GM21528 (cell line): ENCODE results near the gene HNRNPLL.

Experiments used
- ATAC-seq: cut with Tn5 transposase; IDR thresholded peaks from one replicate; pipeline ENCODE4 v1.9.1; 2021; ENCODE audit warnings: mild to moderate bottlenecking, moderate library complexity; ENCODE audit not compliant: unreplicated experiment, low FRiP score

HNRNPLL gene

DNA sequence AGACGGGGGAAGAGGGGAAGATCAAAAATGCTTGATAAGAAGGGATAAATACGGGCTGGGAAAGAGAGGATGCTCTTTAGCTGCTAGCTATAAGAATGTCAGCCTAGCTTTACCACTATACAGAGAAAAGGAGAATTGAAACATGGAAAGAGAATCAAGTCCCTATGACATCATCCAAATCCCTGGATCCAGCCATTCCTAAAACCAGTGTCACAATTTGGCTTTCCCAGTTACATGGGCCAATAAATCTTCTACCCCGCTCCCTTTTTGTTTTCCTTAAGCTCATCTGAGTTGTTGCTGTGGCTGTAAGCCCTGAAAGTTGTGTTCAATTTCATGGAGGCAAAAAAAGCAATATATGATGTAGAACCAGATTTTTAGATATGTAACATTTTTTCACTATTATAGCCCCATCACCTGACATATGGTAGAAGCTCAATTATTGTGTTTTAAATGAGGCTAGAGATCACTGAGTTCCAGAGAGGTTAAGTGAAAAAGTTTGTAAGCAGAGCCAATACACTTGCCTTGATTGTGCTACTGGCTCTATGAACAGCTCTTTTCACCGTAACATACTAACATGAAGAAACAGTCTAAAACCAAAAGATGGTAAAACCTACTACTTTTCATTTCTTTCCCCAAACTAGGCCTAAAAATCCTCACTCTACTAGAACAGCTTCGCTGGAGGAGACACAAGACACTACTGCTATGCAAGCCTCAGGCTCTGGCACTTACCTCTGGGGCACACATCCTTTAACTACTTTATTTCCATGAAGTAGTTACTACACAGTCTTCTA lies 4.3 kb downstream of the HNRNPLL start:
- ATAC-seq: no peak

DNA sequence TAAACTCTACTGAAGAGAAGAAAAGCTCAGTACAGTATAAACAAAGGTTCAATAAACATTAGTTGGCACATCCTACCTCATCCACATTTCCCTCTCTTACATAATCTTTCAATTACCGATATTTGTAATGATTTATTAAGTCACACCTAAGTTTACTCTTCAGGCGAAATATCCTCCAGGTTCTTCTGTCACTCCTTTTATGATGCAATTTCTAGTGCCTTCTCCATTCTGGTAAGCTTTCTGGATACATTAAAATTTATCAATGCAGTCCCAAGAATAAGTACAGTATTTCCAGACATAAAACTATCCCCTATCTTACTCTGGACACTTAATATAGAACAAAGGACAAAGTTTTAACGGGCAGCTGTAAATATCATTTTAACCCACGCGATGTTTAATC lies 5.6 kb downstream of the HNRNPLL start:
- no peak for ATAC-seq

DNA sequence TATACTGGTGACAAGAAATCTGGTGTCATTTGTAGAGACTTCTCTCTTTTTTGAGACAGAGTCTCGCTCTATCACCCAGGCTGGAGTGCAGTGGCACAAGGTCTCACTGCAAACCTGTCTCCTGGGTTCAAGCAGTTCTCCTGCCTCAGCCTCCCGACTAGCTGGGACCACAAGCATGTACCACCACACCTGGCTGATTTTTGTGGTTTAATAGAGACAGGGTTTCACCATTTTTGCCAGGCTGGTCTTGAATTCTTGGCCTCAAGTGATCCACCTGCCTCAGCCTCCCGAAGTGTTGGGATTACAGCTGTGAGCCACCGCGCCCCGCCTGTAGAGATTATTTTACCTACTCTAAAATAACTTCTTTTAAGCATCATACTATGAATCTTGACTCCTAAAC lies 6.5 kb downstream of the HNRNPLL start:
- ATAC-seq: no peak

DNA sequence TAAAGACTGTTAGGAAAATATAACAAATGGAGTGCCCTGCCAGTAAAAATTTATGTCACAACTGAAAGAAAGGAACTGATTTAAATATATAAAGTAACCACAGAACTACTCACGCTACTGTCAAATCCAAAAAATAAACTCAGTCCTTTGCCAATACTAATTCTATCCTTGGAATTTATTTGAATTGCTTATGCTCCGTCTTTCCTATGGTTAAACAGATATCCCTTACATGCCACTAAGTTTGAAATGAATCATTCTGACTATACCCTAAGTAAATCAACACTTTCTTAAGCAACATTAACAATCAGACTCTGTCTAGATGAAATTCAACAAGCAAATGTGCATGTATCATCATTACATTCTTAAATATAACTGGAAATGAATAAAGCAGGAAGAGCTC lies 9.8 kb downstream of the HNRNPLL start:
- no peak for ATAC-seq

DNA sequence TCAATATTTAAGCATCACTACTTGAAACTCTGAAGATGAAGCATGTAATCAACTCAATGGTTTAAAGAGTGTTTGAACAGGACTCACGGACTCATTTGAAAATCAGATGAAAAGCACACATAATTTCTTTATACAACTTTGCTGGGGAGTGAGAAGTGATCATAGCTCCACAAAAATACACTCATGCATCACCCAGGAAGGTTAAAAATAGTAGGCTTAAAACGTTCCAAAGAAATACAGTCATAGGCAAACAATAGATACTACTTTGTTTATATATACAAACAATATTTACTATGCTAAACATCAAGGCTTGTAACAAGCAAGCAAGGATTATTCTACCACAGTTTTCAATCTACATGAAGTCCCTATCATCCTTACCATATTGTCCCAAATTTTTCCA lies 11.6 kb downstream of the HNRNPLL start:
- no peak for ATAC-seq

DNA sequence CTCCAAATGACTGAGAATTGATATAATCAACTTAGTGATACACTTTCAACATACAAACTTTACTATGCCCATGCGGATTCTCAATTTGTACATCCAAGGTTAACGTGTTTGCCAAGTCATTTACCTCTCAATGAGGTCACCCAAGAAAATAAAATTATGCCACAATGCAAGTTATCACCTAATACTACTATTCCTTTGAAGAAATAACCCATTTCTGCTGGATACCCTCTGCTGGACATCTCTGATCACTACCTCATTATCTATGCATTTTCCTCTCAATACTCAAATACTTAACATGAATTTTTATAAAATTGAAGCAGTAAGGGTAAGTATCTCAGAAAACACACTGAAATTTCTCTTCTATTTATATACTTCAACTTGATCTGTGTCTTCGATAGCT lies 12.7 kb downstream of the HNRNPLL start:
- no peak for ATAC-seq

DNA sequence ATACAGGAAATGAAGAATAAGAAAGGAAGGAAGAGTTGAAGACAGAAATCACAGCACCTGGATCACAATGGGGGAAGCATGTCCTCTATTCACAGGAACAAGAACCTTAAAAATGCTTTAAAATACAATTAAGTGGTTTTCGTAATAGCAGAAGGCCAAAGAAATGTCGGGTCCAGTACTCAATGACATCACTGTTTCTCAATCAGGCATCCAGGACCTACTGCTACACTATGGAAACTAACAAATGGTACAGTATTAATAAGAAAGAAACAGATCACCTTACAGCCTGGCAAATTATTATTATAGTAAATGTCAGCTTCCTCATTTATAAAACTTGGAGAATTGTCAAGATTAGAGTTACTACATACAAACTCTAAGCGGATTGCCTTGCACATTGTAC lies 15.8 kb downstream of the HNRNPLL start:
- ATAC-seq: no peak

DNA sequence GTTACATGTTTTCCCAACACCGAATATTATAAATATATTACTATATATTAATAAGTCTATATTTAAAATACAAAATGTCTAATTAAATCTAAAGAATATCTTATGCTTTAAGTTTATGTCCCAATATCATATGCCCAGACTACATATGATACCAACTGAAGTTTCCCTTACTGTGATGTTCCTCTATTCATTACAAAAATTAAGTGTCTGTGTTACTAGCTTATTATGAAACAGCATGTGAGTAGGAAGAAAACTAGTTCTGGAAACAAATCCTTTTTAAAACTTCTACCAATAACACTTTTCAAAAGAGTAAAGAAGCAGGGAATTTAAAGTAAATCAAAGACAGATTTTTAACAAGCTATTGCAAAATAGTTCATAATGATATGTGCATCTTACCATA lies 17.8 kb downstream of the HNRNPLL start:
- no peak for ATAC-seq

DNA sequence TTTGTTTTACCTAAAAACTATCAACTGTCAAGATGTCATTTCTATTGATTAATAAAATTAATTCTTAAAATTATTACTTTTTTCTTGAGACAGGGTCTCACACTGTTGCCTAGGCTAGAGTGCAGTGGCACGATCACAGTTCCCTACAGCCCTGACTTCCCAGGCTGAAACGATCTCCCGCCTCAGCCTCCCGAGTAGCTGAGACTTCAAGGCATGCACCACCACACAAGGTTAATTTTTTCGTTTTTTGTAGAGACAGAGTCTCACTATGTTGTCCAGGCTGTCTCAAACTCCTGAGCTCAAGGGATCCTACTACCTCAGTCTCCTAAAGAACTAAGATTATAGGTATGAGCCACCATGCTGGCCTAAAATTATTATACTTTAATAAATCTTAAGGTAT lies 18.7 kb downstream of the HNRNPLL start:
- ATAC-seq: no peak

DNA sequence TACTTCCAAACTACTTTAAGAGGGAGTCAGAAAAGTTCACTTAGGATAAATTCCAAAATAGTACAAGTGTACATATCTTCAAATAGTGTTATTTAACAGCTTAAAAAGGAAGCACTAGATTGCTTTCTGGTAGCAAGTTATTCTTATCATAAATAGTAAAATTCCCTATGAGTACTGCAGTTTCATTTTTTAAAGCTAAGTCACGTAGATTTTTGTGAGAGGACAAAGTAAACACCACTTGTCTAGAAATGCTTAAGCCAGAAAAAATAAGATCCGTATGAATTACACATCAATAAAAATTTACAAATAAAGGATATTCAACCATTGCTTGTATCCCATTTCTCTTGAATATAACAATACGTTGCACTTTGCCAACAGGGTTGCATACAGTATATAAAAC lies 19.2 kb downstream of the HNRNPLL start:
- ATAC-seq: no peak

DNA sequence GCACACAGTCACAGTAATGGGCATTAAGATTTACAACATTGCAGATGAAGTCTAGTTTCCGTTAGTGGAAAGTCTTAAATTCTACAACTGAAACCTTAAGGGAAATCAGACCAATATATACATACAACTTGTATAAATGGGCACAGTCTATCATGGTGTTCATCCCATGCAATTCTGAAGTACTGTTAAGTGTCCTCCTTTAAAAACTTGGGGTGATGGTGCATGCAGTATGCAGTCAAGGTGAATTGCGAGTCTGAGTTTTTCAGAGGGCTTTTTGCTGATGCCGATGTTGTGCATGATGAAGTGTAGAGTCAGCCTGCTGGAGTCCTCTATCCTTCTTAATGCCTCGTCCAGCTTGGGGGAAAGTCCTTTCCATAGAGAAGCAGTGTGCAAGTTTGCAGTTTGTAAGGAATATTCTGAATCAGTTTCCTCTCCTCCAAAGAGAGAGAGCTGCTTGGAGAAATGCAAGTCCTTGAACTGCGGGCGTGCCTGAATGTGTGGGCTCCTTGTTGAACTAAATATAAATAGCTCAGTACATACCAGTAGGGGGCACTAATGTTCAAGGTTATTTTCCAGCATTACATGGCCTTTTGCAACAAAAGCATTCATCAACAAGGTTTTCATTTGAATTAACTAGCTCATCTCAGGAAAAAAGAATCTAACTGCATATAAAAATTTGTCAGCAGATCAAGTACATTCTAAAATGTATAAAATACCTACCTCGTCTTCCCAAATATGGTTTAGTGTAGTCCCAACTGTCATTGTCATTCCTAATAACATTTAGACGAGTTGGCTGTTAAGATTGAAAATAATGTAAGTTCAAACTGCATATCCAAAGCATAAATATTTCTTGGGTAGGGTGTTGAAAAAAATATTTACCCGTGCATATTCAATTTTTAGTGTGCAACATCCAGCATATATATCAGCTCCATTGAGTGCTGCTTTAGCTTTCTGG lies 21.3 kb downstream of the HNRNPLL start:
- no peak for ATAC-seq

DNA sequence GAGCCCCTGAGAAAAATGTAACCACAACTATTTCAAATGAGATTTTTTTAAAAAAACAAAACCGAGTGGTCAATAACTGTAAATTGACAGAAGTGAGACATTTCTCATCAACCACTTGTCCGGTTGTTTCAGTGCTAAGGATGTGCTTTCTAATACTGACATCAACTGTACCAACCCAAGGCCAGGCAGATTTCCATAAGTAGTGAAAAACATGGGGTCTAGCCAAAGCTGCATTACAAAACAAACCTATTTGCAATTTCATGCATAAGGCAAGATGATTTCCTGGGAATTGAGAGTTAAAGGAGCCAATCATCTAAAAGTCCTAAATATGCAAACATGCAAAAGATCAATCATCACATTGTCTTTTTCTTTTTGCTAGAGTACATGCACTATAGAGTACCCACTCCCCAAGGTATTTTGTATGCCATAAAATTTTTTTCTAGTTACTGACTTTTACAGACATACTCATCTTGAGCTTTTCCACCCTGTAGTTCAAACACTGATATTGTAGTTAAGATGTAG lies 22.6 kb downstream of the HNRNPLL start:
- no peak for ATAC-seq

DNA sequence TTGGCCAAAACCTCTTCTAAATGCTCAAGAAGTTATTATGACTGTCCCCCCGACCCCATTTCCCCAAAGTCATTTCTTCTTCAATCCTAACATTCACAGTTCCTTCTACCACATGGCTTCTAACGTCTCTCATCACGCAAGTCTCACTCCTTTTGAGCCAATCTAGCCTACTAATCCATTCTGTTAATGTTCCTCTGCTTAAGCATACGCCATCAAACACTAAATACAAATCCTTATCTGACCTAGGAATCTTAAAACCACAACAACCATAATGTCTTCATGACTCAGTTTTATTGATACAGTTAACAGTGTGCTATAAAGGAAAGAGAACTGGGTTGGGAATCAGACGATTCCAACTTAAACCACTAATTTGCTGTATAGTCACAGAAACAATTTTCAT lies 23.9 kb downstream of the HNRNPLL start:
- ATAC-seq: no peak

DNA sequence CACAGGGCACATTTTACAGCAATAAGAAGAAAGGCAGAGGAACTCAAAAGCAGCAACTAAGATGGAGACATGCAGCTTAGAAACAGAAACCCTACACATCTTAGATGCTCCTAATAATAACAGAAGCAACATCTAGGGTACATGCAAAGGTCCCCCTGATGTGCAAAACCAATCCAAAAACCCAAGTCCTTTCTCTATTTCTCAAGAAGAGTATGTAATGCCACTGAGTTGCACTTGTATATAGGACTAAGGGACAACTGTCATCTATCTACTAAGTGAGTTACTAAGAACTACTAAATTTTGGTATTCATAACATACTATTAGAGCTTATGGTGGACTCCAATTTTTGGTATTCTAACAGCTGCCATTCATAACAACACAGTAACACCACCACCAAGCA lies 28.4 kb downstream of the HNRNPLL start:
- ATAC-seq: no peak

DNA sequence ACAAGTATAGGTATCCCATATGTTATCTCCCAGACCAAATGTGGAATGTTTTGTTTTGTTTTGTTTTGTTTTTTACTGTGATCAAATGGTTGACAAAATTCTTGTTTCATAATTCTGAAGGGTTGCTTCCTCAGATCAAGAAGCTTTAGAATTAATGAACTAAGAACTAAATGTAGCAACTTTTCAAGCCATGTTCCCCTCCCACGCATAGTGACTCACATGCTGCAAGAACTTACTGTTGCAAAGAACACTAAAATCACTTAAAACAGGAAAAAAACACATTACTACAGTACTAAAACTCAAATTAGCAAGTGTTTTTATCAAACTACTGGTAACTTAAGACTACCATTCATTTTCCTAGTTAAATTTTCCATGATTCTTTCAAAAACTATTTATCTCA lies 30.6 kb downstream of the HNRNPLL start:
- ATAC-seq: no peak

DNA sequence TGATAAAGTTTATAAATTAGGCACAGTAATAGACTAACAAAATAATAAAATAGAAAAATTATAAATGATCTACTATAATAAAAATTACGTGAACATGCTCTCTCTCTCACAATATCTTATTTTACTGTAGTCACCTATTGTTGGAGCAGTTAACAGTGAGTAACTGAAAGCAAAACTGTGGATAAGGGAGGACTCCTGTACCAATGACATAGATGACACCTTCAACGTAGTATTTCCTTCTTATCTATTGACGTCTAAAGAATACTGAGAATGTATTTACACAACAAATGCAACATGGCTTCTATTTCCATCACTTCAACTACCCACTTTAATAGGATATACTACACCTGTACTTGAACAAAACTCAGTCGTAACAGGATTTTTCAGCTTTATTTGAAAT lies 31.5 kb downstream of the HNRNPLL start:
- ATAC-seq: no peak

DNA sequence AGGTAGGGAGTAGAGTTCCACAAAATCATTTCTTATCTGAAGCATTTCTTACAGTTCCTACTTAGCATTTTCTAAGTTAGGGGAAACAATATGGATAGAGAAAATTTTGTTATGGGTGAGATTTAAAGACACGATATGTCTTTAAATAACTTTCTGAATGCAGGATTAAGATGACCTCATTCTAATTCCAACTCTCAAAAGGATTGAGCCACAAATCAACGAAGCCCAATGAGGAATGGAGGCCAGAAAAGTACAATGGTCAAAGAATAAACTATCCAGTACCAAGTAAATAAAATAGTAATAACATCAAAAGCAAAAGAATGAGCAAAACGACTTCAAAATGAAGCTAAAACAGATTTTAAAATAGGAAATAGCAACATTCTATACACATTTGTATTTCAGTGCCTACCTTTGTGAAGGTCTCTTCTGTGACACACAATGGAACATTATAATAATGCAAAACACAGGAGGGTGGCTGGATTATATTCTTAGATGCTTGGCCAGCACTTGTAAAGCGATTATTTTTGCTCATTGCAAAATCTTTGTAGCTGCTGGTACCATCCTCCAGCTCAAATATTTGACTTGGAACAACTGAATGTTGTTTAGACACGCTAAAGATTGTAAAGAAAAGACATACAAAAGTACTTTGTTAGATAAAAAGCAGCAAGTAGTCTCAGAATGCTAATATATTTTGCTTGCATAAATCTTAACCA lies 33.8 kb downstream of the HNRNPLL start:
- no peak for ATAC-seq

DNA sequence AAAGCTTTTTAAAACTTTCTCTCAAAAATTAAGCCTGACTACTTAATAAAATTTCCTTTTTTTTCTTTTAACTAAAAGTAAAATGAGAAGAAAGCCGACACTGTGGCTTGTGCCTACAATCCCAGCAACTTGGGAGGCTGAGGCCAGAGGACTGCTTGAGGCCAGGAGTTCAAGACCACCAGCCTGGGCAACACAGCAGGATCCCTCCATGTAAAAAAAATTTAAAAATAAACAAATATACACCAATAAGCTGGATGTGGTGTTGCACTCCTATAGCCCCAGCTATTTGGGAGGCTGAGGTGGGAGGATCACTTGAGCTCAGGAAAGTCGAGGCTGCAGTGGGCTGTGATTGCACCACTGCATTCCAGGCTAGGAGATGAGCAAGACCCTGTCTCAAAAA lies 37.4 kb downstream of the HNRNPLL start:
- no peak for ATAC-seq

DNA sequence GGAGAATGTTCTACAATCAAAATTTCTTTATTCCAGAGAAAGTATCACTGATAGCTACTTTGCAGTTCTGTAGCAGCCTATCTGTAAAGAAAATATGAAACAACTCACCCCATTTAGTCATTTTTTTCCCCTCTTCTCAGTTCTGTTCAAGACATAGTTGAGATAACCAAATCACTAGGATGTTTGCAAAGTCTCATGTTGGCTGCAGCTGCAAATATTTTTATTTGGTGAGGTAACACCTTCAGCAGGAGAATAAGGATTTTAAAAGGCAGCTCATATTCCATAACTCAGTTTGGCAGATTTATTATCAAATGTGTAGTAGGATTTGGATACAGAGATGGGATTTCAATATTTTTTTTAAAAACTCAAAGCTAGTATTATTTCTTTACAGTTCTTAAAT lies 41.0 kb downstream of the HNRNPLL start:
- ATAC-seq: no peak

DNA sequence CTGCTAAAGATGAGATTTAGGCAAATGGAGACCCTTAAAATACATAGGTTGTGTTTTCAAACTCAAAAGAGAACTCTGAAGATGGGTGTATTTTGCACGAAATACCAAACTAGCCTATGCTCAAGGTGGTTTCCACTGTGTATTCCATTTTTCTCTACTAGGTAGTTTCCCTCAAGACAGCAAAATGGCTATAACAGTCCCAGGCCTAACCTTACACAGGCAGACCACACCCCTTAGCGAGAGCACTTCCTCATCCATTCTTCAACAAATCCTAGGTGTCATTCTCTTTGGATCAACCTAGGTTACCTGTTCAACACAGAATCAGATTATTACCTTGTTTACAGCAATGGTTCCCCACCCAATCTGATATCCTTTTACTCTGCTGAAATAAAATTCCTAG lies 42.6 kb downstream of the HNRNPLL start:
- ATAC-seq: no peak

DNA sequence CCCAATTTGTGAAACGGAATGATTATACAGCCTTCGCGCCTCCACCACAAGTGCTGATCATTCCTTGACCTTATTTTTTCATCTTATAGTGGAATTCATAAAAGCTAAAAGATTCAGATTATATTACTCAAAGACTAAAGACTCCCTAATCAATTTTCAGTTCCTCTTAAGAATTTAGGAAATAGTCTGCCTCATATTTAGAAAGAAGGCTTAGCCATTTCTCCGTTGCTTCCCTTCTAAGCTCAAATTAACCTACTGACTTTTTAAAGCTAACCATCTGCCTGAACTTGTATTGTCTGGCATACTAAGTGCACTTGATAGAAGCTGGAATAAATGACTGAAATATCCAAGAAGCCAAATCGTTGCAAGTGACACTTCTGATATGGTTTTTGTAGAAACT lies 44.7 kb downstream of the HNRNPLL start:
- ATAC-seq: no peak
